ENCODE results near the gene LRIG1.

Gene LRIG1

GRCh38 chr3:66413151-66413751 lies 87.6 kb downstream of the LRIG1 start (continued):
- TF ChIP-seq ZNF416 (tag by site-specific recombination; IDR thresholded peaks at IDR 0.05) (no peak), ZNF600 (tag by site-specific recombination; IDR thresholded peaks at IDR 0.05) (no peak), ZNF521 (tag by site-specific recombination; IDR thresholded peaks at IDR 0.05) (no peak), PRDM1 (tag by site-specific recombination; IDR thresholded peaks at IDR 0.05) (no peak)

GRCh38 chr3:66411961-66412887 lies 88.6 kb downstream of the LRIG1 start:
- H3K27ac ChIP-seq (ENCODE audit: extremely low read depth, low read depth, low read length): no peak overlapping the region
- no peaks in the 10 kb centered on the region for H3K4me1 ChIP-seq (ENCODE audit: control insufficient read depth, insufficient read depth, low read length)
- peaks cover 0 to 70% of the 10 kb centered on the region in 2 experiments; a peak in 1 of 3 replicates for H3K36me3 ChIP-seq (ENCODE audit: control insufficient read depth in 2 of 2, insufficient read depth in 1 of 2, low read length in 2 of 2)
- H3K4me3 ChIP-seq (ENCODE audit: low read depth, low read length): no peak overlapping the region
- H3K9me3 ChIP-seq (ENCODE audit: control insufficient read depth, insufficient read depth, low read depth, low read length): no peaks in the 10 kb centered on the region
- CTCF ChIA-PET: interaction anchor here (0.6 kb wide), 1 partner anchor 1751 kb away, joined by 3 read pairs; no protein-coding TSS in a partner anchor
- TF ChIP-seq BCL6B (tag by site-specific recombination; IDR thresholded peaks at IDR 0.05): no peak
- no peak for TF ChIP-seq ZBTB48 (tag by site-specific recombination; IDR thresholded peaks at IDR 0.05)
- no peak for TF ChIP-seq GLIS2 (tag by site-specific recombination; IDR thresholded peaks at IDR 0.05)
- POLR2A ChIA-PET: no interaction called here

GRCh38 chr3:66411474-66411873 lies 89.3 kb downstream of the LRIG1 start:
- POLR2A ChIA-PET: no interaction called here
- peaks cover 0 to 78% of the 10 kb centered on the region in 2 experiments; a peak in 1 of 3 replicates for H3K36me3 ChIP-seq (ENCODE audit: control insufficient read depth in 2 of 2, insufficient read depth in 1 of 2, low read length in 2 of 2)
- CTCF ChIA-PET: interaction anchor here (0.6 to 1.6 kb wide), 2 partner anchors 405 to 1752 kb away, joined by 3 to 4 read pairs; no protein-coding TSS in a partner anchor

More at GRCh38 chr3:66411474-66411873, 89.3 kb downstream of the LRIG1 start:
- Histone ChIP-seq H3K4me1 (ENCODE audit: control insufficient read depth, insufficient read depth, low read length) (no peaks in the 10 kb centered on the region), H3K27ac (ENCODE audit: extremely low read depth, low read depth, low read length) (no peak overlapping the region), H3K4me3 (ENCODE audit: low read depth, low read length) (no peak overlapping the region), H3K9me3 (ENCODE audit: control insufficient read depth, insufficient read depth, low read depth, low read length) (no peaks in the 10 kb centered on the region)
- TF ChIP-seq ZBTB26 (tag by site-specific recombination; optimal IDR thresholded peaks at IDR 0.05): no peak
- TF ChIP-seq ZNF558 (tag by site-specific recombination; IDR thresholded peaks at IDR 0.05): no peak
- no peak for TF ChIP-seq ZNF76 (tag by site-specific recombination; IDR thresholded peaks at IDR 0.05; ENCODE audit: borderline replicate concordance, low read depth)
- TF ChIP-seq ZSCAN16 (tag by site-specific recombination; IDR thresholded peaks at IDR 0.05): no peak
- no peak for TF ChIP-seq ZBTB10 (tag by site-specific recombination; IDR thresholded peaks at IDR 0.05)
